DLD1 (cell line): ENCODE results near the gene CAMKV.
"Not testable (repeated sequence)": the region's sequence is repeated elsewhere in the genome, so short reads cannot be mapped to it uniquely, and the experiment has no call there.

Source experiments
- in situ Hi-C: cut with HindIII; loops from 2 replicates; pipeline ENCODE4 v1.10.0; 2017; ENCODE audit warnings: low sequenced_read_pairs

The CAMKV gene

DNA sequence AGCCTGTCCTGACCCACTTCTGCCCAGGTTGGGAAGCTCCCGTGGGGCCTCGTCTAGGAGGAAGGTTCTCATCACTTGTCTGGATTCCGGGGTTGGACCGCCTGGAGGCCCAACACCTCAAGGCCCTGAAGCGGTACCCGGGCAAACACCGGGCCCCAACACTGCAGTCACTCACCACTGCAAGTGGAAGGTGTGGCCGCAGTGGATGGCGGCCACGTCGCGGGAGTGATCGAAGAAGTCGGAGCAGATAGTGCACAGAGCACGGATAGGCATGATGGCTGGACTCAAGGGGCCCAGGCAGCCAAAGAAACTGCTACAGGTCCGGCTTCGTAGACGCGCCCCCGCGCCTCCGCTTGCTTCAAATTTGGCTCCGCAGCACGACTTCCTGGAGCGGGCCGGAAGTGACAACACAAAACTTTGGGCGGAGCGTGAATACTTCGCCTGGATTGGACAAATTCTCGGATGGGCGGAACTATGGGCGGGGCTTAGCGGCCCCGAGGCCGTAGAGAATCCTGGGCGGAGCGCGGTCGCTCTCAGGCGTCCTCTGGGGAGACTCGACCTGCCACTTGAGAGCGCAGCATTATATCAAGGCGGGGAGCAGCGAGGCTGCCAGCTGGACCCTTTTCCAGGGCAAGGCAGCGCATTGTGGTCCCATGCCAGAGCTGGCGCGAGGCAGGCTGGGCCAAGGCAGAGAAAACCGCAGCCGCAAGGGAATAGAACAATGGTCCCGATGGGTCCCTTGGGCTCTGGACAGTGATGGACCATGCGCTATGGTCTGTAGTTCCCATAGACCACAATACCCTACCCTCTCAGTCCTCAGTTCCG lies 13.3 kb downstream of the CAMKV start, which contains the start of gene TRAIP:
TSS of gene TRAIP (minus strand) at position 384 of the 825 bp plus-strand sequence. CDS start at position 273, 111 bp downstream.
- in situ Hi-C loops: no loop called here

DNA sequence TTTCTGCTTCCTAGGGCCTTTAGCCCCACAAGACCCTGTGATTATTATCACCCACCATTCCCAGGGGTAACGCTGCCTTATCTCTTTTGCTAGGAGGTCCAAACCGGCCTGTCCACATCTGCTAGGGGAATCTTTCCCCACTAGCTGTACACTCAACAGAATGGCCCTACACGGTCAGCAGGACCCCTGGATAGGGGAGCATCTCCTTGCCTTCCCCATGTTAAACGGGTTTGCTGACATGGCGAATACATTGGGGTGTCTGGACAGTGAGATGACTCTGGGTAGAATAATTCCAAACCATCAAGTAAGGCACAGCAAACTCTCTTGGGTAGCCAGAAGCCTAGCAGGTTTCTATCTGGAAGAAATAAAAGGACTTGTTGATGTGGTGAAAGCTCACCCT lies 14.0 kb downstream of the CAMKV start:
- in situ Hi-C loops: no loop called here

DNA sequence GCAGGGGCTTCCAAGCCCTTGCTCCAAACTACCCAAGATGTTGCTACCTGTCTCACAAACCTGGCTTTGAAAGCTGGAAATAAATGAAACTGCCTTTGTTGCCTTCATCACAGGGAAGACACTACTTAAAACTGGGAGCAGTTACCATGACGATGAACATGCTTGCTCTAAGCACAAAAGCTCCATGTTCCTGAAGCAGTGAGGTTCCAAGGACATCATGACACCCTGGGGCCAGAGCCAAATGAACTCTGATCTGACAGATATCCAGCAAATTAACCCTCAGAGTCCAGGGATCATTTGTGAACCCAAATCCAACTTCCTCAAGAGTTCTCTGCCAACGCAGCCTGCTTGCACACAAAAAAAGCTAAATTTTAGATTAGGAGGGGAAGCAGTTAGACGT lies 24.0 kb downstream of the CAMKV start:
- in situ Hi-C loops: no loop called here

DNA sequence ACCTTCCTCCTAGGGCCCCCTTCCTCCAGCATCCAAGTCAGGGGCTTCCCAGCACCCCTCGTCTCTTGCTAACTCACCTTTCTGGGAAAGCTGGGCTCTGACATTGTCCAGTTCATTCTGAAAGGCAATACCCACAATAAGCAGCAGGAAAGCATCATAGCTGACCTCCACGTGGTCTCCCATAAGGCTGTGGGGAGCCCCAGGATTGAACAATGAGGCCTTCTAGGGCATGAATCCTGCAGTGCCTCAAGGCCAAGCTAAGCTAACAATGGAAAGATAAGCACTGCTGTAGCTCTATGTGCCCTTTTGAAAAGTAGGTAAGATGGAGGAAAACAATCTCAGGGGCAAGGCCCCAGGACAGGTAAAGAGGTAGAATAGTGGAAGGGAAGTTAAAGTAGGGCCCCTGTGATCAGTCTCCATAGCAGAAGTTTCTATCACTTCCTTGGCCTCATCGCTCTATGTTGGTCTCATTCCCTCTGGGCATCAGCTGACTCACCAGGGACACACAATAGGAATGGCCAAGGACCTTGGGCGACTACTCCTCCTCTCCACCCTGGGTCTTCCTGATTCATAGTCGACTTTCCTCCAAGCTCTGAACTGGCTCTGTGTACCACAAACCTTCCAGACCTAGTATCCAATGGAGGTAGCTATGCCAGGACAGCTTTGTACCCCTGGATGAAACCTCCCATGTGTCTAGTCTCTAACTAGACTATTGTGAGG lies 25.1 kb downstream of the CAMKV start:
- in situ Hi-C loops: no loop called here

DNA sequence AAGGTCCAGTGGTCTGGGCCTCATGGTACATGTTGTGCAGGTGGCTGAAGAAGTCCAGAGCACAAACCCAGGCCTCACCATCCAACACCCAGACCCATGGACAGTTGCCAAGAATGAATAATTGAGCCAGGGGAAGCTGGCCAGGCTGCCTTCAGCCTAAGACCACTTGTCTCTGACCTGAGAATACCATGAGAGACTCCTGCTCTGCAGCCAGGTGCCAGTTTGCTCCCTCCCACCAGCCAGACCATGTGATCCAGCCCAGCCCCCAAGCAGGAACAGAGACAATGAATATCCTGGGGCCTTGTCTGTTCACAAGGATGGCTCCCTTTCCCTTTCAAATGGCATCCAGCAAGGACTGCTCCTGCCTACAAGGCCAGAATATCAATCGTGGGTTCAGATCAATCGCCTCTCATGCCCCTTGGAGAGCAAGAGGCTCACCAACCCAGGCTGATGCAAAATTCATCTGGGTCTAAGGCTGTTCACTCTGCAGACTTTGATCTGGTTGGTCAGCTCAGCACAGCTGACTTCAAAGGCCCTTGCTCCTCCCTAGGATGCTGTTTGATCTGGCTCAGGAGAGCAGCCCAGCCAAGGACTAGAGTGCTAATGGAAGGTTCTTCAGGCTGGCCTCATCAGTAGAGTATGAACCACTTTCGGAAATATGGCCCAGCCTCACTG lies 26.7 kb downstream of the CAMKV start:
- in situ Hi-C loops: no loop called here

DNA sequence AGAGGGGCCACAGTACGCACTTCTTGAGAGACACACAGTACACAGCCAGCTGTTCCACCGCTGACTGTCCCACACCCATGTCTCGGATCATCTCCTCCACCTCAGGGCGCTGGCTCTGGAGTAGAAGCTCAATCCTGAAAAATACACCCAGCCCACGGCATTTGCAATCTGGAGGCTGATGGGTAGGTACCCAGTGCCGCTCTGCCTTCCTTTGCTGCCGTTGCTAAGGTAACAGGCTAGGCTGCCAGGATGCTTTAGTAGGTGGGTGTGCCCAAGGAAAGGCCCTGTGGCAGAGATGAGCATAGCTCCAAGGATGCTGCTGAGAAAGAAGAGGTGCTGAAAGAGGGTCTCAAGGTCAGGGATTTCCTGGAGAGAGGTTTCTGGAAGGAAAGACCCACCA lies 27.9 kb downstream of the CAMKV start:
- in situ Hi-C loops: no loop called here

DNA sequence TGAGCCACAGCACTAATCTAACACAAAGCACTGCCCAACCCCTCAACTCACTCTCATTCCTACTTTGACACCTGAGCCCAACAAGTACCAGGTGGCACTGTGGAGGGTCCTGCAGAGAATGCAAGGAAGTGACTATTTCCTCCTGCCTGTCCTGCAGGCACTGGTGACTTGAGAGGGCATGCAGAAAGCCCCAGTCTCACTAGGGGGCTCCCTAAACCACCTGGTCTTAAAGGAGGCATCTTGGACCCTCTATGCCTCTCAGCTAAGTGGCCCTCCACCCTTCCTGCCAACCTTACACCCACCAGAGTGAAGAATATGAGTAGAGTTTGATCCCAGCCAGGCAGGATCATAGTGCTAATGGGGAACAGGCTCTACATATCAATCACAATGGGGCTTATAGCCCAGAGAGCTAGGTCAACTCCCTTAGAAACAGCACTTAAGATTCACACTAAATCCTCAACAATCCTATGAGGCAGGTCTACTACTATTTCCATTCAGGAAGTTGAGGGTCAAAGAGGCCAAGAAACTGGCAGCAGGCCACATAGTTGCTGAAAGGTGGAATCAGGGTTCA lies 28.5 kb downstream of the CAMKV start:
- in situ Hi-C loops: no loop called here

DNA sequence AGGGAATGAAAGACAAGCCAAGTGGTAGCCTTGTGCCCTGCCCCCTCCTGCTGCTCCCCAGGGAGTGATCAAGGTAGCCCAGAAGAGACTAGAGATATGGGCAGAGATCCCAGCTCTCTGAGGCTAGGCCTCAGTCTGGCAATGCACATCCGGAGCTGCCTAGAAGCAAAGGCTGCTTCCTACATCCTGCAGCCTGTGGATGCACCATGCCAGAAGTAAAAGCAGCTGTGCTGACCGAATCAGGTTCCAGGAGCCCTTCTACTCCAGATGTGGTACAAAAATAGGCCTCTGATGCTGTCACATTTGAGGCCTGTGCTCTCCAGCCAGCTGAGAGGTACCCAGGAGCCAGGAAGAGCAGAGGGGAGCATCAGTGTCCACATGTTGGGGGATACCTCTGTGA lies 29.3 kb downstream of the CAMKV start:
- in situ Hi-C loops: no loop called here

DNA sequence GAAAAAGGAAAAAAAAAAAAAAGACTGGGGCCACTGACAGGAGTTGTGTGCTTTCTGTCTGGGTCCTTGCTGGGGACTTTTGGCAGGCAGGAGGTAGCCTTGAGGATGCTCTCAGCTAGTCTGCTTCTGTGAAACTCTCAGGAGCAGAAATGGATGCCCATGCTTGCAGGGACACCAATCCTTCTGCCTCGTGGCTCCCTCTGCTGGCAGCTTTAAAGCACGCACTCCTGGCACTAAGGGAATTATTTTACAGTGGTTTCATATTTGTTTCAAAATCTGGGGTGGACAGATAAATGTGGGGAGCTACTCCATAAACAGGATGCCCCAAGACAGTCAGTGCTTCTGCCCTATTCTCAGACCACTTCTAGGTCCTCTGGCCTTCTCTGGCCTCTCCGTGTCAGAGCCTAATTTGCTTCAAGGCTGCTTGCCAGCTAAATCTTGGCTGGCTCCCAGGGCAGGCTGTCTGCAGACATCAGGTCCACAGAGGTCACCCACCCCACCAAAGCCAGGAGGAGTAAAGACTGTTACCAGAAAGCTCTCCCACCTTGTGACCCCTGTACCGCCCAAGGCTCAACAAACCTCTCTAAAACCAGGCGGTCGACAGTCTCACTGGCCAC lies 30.4 kb downstream of the CAMKV start:
- in situ Hi-C loops: no loop called here

DNA sequence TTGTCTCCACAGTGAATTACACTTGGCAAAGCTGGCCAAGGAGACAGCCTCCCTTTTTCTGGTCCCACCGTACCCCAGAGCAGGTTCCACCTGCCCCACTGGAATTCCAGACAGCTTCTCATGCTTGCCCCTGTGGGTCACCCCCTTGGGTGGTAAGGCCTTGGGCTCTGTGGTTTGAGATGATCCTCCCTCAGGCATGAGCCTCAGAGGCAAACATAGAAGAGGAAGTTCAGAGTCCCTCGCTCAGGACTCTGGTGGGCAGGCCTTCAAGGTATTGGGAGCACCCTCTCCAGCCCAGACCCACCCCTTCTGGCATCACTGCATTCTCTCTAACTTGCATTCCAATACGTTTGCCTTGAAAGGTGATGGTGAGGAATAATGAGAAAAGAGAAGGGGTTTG lies 38.4 kb downstream of the CAMKV start:
- in situ Hi-C loops: no loop called here

DNA sequence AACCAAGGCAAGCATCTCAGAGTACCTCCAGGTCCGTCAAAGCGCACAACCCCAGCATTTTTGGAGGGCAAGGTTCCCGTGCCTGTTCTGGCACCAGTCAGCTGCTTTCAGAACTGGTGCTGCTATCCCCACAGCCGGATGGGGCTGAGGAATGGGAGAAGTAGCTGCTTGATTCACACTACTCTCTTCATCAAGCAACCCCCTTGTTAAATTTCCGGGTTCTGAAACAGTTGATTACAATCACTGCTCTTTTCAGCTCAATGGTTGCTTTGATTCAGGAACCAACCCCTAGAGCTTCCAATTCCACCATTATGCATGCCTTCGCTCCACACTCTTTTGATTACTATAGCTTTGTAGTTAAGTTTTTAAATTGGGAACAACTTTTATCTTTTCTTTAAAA lies 43.7 kb downstream of the CAMKV start:
- in situ Hi-C loops: no loop called here

DNA sequence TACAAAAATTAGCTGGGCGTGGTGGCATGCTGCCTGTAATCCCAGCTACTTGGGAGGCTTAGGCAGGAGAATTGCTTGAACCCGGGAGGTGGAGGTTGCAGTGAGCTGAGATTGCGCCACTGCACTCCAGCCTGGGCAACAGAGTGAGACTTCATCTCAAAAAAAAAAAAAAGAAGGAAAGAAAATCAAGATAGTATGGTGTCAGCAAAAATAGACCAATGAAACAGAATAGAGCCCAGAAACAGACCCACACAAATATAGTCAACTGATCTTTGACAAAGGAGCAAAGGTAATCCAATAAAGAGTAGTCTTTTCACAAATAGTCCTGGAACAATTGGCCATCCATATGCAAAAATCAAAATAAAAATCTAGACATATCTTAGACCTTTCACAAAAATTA lies 46.6 kb downstream of the CAMKV start:
- in situ Hi-C loops: not testable (repeated sequence)

DNA sequence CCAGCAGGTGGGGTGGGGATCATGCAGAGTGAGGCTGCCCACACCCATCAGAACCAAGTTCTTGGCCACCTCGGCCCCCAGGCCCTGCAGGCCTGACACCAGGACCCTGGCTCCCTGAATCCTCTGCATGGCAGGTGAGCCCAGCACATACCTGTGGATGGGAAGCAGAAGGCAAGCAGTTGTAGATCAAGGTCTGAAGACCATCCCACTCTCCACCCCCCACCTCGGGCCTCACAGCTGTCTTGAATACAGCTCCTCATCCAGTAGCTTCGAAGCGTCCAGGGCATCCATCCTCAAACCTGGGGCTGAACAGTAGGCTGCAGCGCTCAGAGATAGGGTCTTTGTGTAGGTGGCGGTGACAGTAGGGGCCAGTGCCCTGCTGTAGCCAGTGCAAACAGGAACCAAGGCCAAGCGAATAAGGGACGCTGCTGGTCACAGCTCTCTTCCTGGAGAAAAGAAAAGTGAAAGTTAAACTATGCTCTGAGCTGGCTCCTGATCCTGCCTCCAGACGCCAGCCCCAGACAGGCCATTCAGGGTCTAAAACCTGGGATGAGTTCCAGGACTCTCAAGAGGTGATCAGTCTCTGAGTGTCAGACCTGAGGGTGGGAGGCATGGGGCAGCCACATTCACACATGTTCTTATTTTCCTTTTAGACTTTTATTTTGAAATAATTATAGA lies 56.1 kb downstream of the CAMKV start, which contains the start of gene UBA7:
TSS of gene UBA7 (minus strand) at position 457 of the 678 bp plus-strand sequence. CDS start at position 291, 166 bp downstream.
- in situ Hi-C loops: no loop called here

DNA sequence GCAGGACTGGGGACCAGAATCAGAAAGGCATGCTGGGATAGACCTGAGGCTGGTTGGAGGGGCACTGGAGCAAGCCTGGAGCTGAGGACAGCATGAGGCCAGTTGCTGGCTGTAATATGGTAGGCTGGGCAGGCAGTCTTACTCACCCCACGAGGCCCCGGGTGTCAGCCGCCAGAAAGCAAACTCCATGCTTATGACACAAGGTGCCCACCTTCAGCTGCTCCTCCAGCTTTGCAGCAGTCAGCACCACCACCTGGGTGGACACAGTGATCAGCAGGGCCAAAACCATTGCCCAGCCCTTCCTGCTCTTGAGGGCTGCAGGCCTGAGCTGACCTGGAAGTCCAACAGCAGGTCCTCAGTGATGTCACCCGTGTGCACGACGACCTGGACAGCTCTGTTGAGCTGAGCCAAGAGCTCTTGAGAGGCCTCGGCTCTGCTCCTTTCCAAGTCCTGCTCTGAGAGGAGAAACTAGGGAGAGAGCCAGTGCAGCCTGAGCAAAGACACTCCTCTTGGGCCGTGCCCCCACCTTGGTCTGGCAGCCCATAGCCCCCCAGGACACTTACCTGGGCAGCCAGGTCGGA lies 56.7 kb downstream of the CAMKV start:
- in situ Hi-C loops: no loop called here
